GM12872 (cell line): ENCODE results near the gene SNED1.

Experiments used
- TF ChIP-seq, protein P1 (sequence below): IDR thresholded peaks from 3 replicates; pipeline ENCODE4 v1.5.1; 2011; ENCODE audit warnings: low read depth, mild to moderate bottlenecking, low read length, moderate library complexity; ENCODE audit not compliant: insufficient read depth

The SNED1 gene

DNA sequence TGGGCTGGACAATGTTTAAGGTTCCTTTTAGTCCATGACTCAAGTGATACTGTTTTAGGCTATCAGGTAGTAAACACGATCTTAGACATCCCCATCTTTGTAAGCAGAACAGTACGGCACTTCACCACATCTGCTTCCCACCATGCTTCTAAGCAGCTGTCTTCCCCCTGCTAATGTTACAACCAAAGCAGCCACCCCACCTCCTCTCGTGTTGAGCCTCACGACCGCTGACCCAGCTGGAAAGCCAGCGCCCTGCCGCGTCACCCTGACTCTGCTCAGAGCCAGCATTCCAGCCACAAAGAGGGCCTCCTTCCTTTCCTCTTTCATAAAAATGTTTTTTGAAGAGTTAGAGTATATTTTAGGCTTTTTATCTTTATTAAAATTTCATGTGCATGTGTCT, 94.3 kb downstream of the SNED1 start:
- TF ChIP-seq, protein P1, sequence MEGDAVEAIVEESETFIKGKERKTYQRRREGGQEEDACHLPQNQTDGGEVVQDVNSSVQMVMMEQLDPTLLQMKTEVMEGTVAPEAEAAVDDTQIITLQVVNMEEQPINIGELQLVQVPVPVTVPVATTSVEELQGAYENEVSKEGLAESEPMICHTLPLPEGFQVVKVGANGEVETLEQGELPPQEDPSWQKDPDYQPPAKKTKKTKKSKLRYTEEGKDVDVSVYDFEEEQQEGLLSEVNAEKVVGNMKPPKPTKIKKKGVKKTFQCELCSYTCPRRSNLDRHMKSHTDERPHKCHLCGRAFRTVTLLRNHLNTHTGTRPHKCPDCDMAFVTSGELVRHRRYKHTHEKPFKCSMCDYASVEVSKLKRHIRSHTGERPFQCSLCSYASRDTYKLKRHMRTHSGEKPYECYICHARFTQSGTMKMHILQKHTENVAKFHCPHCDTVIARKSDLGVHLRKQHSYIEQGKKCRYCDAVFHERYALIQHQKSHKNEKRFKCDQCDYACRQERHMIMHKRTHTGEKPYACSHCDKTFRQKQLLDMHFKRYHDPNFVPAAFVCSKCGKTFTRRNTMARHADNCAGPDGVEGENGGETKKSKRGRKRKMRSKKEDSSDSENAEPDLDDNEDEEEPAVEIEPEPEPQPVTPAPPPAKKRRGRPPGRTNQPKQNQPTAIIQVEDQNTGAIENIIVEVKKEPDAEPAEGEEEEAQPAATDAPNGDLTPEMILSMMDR: no peak

DNA sequence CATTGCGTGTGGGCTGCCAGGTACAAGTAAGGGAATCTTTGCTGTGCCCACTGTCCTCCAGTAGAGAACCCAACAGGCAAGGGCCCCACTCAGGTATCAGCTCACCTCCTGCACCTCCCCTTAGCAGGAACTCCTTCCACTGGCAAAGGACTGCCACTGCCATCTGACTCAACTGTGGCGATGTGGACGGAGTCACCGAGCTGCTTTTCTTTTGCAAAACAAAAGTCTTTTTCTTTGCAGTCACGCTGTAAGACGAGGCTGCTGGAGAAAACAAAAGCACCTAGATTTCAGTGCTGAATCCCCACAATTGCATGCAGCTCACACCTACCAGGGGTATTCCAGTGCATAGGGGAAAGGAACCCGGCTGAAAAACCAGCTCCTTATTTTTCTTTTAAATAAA, 95.8 kb downstream of the SNED1 start:
- TF ChIP-seq, protein P1: no peak

DNA sequence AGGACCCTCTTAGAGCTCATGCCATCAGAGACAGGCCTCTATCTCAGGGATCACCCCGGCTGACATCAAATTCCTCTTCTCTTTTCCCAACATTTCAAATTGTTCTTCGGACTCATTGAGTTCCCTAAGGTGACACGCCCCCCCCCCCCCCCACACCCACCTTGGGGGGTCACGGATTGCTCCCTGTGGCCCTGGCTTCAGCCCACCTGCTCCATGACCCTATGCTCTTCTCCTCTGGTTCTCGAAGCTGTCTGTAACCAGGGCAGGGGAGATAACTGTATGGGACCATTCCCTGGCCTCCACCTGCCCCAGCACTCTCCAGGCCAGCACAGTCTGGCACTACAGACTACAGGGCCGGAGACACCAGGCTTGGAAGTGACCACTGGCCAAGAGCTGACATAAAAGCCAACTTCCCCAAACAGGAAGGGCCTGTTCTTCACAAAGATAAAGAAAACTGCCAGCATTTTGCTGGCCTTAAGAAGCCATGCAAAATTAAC, 96.6 kb downstream of the SNED1 start:
- TF ChIP-seq, protein P1: no peak

DNA sequence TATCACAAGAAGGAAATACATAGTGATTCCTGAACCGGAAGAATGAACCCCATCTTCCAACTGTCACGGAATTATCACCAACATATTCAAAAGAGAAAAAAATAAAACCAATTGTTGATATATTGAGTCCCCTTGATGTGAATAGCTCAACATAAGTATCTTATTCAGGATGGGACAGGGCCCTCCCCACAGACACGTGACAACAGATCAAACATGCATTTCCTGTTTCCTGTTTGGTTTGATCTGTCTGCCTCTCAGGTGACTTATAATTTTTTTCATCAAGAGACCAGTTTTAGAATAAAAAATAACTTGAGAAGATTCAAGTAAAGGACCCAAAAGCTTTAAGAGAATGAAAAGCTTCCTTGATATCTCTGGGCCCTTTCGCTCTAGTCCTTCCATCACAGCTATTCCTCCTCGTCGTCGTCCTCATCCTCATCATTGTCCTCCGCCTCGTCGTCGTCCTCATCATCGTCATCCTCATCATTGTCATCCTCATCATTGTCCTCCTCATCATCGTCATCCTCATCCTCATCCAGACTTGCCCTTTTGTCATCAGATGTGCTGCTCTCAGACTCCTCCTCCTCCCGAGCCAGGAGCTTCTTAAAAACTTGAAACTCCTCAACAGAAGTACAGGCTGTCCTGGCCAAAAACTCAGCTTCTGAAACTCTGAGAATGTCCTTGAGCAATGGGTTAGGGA, 97.3 kb downstream of the SNED1 start:
- TF ChIP-seq, protein P1: no peak

DNA sequence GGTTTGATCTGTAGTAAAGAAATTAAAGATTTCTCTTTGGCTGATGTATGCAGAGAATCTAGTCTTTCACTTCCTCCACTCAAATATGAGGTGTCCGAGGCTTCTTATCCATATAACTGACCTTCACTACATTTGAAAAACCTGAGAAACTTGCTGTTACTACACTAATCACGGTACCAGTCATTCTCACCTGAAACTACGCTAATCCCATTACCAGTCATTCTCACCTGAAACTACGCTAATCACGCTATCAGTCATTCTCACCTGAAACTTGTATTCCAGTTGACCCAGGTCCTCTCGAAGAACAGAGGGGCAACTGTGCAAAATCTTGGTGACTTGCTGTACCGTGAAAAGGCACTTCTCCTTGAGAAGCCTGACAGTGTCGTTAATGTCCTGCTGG, 98.6 kb downstream of the SNED1 start:
- TF ChIP-seq, protein P1: no peak

DNA sequence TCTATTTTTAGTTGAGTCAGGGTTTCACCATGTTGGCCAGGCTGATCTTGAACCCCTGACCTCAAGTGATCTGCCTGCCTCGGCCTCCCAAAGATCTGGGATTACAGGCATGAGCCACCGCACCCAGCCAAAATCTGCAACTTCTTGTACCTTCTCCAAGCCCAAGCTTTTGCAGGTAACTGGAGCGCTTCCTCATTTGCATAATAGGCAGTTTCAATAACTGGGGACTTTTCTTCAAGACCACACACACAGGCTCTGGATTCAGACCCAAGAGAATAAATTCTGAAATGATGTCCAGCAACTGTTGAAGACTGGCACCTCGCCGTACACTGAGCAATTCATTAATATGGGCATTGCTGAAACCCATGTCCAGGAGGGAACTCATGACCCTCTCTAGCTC, 100.8 kb downstream of the SNED1 start:
- TF ChIP-seq, protein P1: no peak

DNA sequence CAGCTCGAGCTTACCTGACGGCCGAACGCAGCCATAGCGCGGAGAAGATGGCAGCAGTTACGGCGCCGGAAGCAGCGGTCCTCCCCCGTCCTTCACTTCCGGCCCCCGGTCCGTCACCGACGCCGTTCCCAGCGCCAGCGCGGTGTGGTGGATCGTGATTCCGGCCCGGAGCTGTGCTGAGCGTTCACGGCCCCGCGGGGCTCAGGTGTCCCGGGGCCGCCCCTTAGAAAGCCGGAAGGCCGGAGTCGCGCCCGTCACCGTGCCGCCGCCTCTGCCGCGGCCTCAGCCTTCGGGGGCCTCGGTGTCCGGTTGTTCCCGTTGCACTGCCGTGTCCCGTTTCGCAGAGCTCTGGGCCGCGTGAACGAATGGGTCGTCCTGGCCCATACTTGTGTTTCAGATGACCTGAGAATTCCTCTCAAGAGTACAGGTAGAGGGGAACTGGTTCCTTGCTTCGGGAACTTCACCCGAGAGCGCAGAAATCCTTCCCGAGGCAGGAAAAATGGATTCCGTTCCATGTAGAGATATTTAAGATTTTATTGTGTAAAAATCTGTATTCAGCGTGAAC, 103.9 kb downstream of the SNED1 start, which contains the start of gene MTERF4:
MTERF4 (minus strand) TSS at position 49 of the 565 bp plus-strand sequence; CDS start at position 35, 14 bp downstream.
- TF ChIP-seq, protein P1: no peak
